Effector memory CD4-positive, alpha-beta T cell (primary cell): Measurements from ENCODE around the gene FECH.

ENCODE experiments used
- DNase-seq, 3 donors: peaks; one replicate each; pipeline ENCODE4 v3.0.0-alpha.2; 2020
- H3K27ac ChIP-seq: 2 replicates; pipeline ENCODE4 v1.7.0; 2013; ENCODE audit warnings: mild to moderate bottlenecking, low read length, moderate library complexity; ENCODE audit not compliant: insufficient read depth, poor library complexity, severe bottlenecking
- H3K27me3 ChIP-seq: replicated peaks from 2 replicates; pipeline ENCODE4 v1.7.0; 2013; ENCODE audit warnings: mild to moderate bottlenecking, low read length; ENCODE audit not compliant: insufficient read depth, control insufficient read depth, poor library complexity, severe bottlenecking
- H3K36me3 ChIP-seq: 2 replicates; pipeline ENCODE4 v1.7.0; 2013; ENCODE audit warnings: mild to moderate bottlenecking, low read length, moderate library complexity; ENCODE audit not compliant: control insufficient read depth, insufficient read depth
- H3K4me1 ChIP-seq: 2 replicates; pipeline ENCODE4 v1.7.0; 2013; ENCODE audit warnings: low read length, mild to moderate bottlenecking; ENCODE audit not compliant: control insufficient read depth, insufficient read depth, poor library complexity, severe bottlenecking
- H3K4me3 ChIP-seq: 2 replicates; pipeline ENCODE4 v1.7.0; 2013; ENCODE audit warnings: low read length, low read depth, mild to moderate bottlenecking; ENCODE audit not compliant: insufficient read depth, poor library complexity, severe bottlenecking
- H3K9me3 ChIP-seq: 2 replicates; pipeline ENCODE4 v1.7.0; 2013; ENCODE audit warnings: mild to moderate bottlenecking, low read length, moderate library complexity; ENCODE audit not compliant: control insufficient read depth
- total RNA-seq, 3 donors: gene quantifications; one replicate each; lab custom pipeline; 2026; lab: John Stamatoyannopoulos, UW

FECH gene, protein sequence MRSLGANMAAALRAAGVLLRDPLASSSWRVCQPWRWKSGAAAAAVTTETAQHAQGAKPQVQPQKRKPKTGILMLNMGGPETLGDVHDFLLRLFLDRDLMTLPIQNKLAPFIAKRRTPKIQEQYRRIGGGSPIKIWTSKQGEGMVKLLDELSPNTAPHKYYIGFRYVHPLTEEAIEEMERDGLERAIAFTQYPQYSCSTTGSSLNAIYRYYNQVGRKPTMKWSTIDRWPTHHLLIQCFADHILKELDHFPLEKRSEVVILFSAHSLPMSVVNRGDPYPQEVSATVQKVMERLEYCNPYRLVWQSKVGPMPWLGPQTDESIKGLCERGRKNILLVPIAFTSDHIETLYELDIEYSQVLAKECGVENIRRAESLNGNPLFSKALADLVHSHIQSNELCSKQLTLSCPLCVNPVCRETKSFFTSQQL
- total RNA-seq = 11.1 to 17.8 (median 13.5) reads per million in 3 donors

DNA sequence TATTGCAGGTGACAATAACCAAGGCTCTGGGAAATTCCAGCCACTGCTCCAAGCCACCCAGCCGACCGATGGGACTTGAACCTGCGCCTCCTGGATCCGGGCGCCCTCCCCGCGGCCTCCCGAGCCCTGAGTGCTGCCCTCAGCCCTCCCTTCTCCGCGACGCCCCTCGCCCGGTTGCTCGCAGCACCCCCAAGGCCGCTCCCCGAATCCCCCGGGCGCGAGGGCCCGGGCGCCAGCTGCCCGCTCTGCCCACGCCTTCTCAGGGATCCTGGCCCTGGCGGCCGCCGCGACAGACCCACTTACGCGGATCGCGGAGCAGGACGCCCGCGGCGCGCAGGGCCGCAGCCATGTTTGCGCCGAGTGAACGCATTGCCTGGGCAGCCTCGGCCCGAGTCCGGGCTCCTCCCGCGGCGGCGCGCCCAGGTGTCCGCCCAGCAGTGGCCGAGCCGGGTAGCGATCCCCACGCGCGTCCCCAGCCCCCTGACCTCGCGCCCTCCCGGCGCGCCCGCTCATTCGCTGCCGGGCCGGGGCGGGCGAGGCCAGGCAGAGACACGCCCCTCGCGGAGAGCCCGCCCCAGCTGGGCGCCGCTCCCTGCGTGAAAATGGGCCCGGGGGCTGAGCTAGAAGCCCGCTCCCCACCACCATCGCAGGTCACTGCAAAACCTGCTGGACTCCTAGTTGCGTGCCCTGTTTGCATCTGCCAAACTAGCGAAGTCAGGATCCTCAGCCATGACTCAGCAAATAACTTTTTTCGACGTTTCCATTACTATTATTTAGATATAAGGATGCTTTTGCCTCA lies at the start of gene FECH:
Gene FECH, minus strand, starts transcription at position 452 of the 799 bp plus-strand sequence. Its CDS starts 82 bp downstream, at position 370.
- Histone ChIP-seq H3K27ac (peak within 1 kb of the TSS; percentile 50), H3K36me3 (no peaks in the 10 kb centered on the region), H3K27me3 (no peaks in the 10 kb centered on the region), H3K9me3 (no peaks in the 10 kb centered on the region), H3K4me3 (peak within 1 kb of the TSS; percentile 81), H3K4me1 (peaks cover 6% of the 10 kb centered on the region)
- DNase-seq = peak; percentile 44 to 61 (median 59)

DNA sequence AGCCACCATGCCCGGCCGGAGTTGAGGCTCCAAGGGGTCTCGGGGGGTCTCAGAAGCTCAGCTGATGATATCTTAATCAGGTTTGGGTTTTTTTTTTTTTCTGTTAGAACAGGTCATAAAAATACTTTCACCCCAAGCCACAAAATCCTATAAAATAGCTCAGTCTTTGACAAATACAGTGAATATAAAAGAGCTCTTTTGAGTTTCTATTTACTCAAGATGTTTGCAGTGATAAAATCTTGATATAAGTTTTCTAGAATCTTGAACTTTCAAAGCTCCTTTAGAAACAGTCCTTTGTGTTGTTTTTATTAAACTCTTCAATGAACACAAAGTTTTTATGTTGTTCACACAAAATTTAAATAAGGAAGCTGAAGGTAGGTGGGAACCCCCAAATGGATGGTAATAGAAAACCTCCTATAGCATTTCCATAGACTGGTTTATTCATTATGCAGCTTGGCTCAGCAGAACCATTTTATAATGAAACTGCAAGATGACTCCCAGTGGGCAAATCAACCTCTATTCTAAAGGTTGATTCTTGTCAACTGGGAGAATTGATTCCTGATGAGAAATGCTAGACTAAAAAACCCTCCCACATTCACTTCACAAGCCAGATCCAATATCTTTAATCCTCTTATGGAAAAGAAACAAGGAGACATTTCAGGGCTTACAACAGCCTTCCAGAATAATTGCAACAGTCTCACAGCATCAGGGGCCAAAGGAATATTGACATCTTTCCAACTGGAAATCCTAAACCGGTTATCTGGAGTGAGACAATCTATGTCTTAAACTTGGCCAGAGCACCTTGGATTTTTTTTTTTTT lies 48.7 kb upstream of the FECH start:
- H3K4me1 ChIP-seq = peaks cover 6% of the 10 kb centered on the region
- no peak overlapping the region for H3K4me3 ChIP-seq
- no peaks in the 10 kb centered on the region for H3K27me3 ChIP-seq
- no peak for DNase-seq
- H3K9me3 ChIP-seq = no peaks in the 10 kb centered on the region
- no peaks in the 10 kb centered on the region for H3K36me3 ChIP-seq
- H3K27ac ChIP-seq = no peak overlapping the region

DNA sequence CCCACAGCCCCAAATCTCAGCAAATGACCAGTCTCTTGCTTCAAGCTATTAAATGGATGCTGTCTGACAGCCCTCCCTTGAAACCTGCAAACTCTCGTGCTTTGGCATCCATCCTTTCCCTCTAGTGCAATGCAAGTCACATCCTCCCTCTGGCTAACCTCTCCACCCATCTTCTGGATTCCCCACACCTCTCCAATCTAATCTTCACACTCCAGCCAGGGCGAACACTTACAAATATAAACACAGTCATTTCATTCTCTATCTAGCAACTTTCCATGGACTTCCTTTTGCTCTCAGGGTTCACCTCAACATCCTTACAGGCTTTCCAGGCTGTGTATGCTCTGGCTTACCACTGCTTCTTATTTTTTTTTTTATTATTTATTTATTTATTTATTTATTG lies 45.2 kb upstream of the FECH start:
- H3K36me3 ChIP-seq = no peaks in the 10 kb centered on the region
- H3K27me3 ChIP-seq = no peaks in the 10 kb centered on the region
- no peak overlapping the region for H3K27ac ChIP-seq
- no peak for DNase-seq
- no peak overlapping the region for H3K4me3 ChIP-seq
- no peaks in the 10 kb centered on the region for H3K9me3 ChIP-seq
- H3K4me1 ChIP-seq = peaks cover 10% of the 10 kb centered on the region

DNA sequence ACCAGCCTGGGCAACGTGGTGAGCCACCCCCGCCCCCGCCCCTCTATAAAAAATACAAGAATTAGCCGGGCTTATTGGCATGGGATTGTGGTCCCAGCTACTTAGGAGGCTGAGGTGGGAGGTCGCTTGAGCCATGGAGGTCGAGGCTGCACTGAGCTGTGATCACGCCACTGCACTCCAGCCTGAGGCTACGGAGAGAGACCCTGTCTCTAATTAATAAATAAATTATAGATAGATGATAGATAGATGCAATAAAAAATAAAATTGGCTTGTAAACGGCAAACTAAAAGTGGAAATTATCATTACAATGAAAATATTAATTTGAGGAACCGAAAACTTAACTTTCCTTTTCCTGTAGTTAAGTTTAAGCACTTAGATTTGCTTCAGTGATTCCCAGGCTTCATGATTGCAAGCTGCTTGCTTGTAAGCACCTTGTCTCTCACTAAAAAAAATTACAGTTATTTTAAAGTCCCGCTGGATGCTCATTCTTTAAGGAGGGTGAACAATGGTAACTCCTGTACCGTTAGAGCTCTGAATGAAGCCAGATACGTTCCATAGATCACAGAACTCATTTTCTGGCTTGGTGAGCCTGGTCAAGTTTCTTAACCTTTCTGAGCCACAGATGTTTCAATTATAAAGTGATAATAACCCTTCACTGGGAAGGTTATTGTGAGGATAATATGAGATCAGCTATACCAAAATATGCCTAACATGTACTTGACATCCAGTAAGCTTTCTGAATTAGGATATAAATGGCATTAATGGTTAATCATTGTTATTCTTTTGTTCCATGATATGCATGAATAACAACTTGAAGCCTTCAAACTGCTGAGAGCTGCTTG lies 44.5 kb upstream of the FECH start:
- DNase-seq = no peak

DNA sequence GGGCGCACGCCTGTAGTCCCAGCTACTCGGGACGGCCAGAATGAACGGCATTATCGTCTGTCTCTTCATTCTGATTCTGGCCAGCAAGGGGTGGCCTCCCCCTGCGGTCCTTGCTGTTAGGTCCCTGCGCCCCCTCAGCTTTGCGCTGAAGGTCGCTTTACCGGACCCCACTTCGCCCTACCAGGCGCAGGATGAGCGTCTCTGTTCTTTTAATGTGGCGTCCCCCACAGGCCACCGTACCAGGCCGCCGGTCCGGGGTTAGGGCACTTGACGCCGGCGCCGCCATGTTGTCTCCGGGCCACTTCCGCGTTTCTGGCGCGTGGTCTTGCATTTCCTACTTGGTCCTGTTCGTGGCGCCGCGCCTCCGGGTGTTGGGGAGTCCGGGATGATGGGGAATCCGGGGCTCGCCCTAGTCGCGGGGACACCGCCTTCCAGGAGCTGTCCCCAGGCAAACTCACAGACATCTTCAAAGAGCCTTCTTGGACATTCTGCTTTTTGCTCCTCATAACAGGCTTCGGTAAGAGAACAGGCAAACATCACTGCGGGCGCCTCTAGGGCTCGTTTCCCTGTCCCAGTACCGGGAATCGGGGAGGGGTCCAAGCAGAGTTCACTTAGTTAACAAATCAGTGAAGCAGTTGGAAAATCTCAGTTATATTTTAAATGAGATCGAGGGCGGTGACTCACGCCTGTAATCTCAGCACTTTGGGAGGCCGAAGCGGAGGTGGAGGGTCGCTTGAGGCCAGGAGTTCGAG lies 43.7 kb upstream of the FECH start:
- Histone ChIP-seq H3K27ac (peak overlapping the region; percentile 71), H3K4me1 (peaks cover 10% of the 10 kb centered on the region), H3K9me3 (no peaks in the 10 kb centered on the region), H3K27me3 (no peaks in the 10 kb centered on the region), H3K4me3 (peak overlapping the region; percentile 89), H3K36me3 (no peaks in the 10 kb centered on the region)
- DNase-seq = peak; percentile 88 to 93 (median 90)

More for the DNA sequence above, 44.5 kb upstream of the FECH start:
- peaks cover 10% of the 10 kb centered on the region for H3K4me1 ChIP-seq
- H3K9me3 ChIP-seq = no peaks in the 10 kb centered on the region
- no peaks in the 10 kb centered on the region for H3K27me3 ChIP-seq
- H3K4me3 ChIP-seq = peak overlapping the region; percentile 89
- H3K27ac ChIP-seq = peak overlapping the region; percentile 71
- no peaks in the 10 kb centered on the region for H3K36me3 ChIP-seq

DNA sequence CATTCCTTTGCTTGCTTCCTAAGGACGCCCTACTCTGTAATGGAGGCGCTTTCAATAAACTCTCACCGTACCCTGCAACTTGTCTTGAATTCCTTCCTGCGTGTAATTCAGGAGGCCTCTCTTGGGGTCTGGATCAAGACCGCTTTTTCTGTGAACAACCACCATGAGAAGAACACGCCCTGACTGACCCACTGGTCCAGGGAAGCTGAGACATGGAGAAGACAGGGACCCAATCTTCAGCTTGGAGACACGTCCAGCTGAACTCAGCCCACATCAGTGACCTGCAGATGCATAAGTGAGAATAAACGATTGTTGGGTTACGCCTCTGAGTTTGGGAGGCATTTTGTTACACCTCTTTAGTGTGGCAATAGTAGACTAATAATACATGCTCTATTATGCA lies 42.9 kb upstream of the FECH start:
- Histone ChIP-seq H3K27ac (no peak overlapping the region), H3K27me3 (no peaks in the 10 kb centered on the region), H3K36me3 (no peaks in the 10 kb centered on the region), H3K4me3 (peak overlapping the region; percentile 89), H3K9me3 (no peaks in the 10 kb centered on the region), H3K4me1 (peaks cover 10% of the 10 kb centered on the region)
- no peak for DNase-seq

DNA sequence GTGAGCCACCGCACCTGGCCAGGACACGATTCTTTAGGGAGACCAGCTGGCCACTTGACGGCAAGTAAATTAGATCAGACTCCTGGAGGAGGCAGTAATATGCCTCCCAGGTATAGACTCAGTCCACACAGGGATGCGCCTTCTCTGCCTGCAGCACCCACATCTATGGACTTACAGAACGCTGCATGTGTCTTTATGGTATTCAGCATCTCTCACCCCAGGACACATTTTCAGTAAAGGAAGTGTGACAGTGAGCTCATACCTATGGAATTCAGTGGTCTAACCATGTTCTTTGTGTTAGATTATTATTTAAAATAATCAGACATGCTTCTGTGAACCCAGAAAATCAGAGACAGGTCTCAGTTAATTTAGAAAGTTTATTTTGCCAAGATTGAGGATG lies 41.0 kb upstream of the FECH start:
- Histone ChIP-seq H3K9me3 (no peaks in the 10 kb centered on the region), H3K4me1 (peaks cover 10% of the 10 kb centered on the region), H3K4me3 (no peak overlapping the region), H3K27me3 (no peaks in the 10 kb centered on the region), H3K36me3 (no peaks in the 10 kb centered on the region), H3K27ac (no peak overlapping the region)
- DNase-seq = no peak

DNA sequence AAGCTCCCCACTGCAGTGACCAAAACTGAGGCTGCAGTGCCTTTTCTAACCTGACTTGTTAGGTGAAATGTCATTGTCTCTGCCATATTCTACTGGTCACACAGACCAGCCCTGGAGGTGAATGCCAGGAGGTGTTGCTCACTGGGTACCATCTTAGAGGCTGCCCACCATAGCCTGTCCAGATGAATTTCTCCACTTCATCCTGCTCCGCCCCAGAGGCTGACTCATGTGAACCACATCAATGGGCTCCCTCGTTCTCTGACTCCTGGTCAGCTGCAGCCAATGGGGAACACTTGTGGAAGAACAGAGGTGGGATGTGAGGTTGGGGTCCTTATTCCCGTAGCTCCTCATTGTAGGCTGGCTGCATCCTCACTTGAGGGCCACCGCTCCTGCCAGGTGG lies 38.5 kb upstream of the FECH start:
- H3K36me3 ChIP-seq = no peaks in the 10 kb centered on the region
- H3K9me3 ChIP-seq = no peaks in the 10 kb centered on the region
- H3K27ac ChIP-seq = no peak overlapping the region
- peaks cover 14% of the 10 kb centered on the region for H3K4me1 ChIP-seq
- no peak for DNase-seq
- H3K27me3 ChIP-seq = no peaks in the 10 kb centered on the region
- H3K4me3 ChIP-seq = no peak overlapping the region
